ENCODE data around the gene ACBD7.

DNA sequence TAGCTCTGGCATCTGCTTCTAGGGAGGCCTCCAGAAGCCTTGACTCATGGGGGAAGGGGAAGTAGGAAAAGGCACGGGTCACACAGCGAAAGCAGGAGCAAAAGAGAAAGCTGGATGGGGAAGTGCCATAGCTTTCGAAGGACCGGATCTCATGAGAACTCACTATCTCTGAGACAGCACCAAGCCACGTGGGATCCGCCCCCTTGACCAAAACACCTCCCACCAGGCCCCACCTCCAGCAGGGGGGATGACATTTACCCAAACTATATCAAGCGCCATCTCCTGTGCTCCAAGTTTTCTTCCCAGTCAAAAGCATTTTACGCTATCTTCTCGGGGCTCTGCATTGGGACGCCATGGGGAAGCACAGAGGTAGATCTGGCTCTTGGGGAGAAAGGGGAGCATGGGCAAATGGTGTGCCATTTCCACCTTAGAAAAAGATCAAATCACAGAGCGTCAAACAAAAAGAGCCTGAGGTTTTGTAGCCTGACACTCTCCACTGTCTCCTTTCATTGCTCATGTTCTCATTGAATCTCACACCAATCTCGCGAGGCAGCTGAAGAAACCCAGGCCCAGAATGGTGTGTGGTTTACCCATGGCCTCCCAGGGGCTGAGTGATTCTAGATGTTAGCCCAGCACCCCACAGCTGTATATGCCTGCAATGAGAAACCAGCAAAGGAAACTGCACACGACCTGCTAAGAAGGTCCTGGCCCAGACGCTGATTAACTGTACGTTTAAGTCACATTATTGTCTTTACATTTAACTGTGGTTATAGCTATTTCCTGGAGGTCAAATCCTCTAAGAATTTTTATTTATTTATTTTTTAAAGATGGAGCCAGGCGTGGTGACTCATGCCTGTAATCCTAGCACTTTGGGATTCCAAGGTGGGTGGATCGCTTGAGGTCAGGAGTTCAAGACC, 52.9 kb downstream of the ACBD7 start:
- TF ChIP-seq PHTF2 (CRISPR knock-in tag; IDR thresholded peaks at IDR 0.05), result no peak
- TF ChIP-seq, protein P1, sequence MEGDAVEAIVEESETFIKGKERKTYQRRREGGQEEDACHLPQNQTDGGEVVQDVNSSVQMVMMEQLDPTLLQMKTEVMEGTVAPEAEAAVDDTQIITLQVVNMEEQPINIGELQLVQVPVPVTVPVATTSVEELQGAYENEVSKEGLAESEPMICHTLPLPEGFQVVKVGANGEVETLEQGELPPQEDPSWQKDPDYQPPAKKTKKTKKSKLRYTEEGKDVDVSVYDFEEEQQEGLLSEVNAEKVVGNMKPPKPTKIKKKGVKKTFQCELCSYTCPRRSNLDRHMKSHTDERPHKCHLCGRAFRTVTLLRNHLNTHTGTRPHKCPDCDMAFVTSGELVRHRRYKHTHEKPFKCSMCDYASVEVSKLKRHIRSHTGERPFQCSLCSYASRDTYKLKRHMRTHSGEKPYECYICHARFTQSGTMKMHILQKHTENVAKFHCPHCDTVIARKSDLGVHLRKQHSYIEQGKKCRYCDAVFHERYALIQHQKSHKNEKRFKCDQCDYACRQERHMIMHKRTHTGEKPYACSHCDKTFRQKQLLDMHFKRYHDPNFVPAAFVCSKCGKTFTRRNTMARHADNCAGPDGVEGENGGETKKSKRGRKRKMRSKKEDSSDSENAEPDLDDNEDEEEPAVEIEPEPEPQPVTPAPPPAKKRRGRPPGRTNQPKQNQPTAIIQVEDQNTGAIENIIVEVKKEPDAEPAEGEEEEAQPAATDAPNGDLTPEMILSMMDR (IDR thresholded peaks at IDR 0.05 in 2 of 3, conservative IDR thresholded peaks at IDR 0.05 in 1 of 3; ENCODE audit: insufficient read depth in 2 of 3, low read depth in 1 of 3, low read length in 3 of 3), result peak in 1 of 3 experiments; percentile 22; a peak in 2 of 6 replicates
- 0 out of 4 replicates have a peak, but pooled peaks of 1 of the 2 experiments have one; percentile 19 for TF ChIP-seq ETV6 (IDR thresholded peaks at IDR 0.05; ENCODE audit: borderline replicate concordance in 1 of 2, low read depth in 2 of 2, low read length in 1 of 2)
- TF ChIP-seq ETV6 (CRISPR knock-in tag; IDR thresholded peaks at IDR 0.05; ENCODE audit: borderline replicate concordance), result no peak
- peak; percentile 20 to 64; a peak in 2 of 4 replicates for TF ChIP-seq SIN3A (IDR thresholded peaks at IDR 0.05; ENCODE audit: borderline replicate concordance in 2 of 2, control insufficient read depth in 1 of 2, low read depth in 2 of 2, low read length in 2 of 2)
- no peak for TF ChIP-seq TAF1 (IDR thresholded peaks at IDR 0.05; ENCODE audit: control insufficient read depth, extremely low read depth, insufficient read depth, low read length, severe bottlenecking)
